Measurements from ENCODE around the gene KIAA1671.

KIAA1671 gene

DNA sequence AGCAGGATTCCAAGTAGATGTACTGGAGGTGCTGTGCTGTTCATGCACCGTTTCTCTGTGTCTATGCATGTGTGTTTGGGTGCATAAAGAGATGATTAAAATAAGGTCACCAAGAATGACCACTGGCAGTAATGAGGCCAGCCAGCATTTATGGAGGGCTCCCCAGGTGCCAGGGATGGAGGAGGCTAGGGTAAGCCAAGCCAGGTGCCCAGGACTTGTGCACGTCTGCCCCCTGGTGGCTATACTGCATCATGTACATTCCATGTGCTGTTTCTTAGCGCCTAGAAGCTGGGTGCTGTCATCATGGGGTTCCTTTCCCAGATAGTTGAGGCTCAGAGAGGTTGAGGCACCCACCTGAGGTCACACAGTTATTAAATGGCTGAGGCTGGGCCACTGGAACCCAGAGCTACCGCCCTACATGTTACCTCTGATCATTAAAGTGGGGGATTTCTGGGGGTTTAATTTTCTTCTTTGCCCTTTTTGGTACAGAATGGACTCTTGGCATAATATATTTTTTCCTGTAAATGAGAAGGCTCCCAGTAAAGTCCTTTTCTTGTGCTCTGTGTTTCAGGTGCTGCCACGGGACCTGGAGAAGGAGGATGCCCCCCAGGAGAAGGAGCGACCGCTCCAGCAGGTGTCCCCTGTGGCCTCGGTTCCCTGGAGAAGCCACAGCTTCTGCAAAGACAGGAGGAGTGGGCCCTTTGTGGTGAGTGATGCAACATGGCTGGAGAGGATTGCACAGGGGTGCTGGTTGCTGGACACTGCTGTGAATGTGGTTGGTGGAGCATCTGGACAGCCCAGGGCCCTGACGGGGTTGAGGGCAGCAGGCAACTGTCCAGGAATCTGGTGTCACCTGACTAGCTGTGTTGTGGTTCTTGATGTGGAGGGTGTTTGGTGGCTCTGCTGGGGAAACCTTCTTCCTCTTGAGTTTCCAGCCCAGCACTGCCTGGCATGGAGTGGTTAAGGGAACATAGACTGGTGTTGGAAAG lies 96.4 kb downstream of the KIAA1671 start:
- DNase-seq = peak; percentile 68

- DNase-seq = no peak
These were observed 97.3 kb downstream of the KIAA1671 start for GRCh38 chr22:25049770-25050169.

DNA sequence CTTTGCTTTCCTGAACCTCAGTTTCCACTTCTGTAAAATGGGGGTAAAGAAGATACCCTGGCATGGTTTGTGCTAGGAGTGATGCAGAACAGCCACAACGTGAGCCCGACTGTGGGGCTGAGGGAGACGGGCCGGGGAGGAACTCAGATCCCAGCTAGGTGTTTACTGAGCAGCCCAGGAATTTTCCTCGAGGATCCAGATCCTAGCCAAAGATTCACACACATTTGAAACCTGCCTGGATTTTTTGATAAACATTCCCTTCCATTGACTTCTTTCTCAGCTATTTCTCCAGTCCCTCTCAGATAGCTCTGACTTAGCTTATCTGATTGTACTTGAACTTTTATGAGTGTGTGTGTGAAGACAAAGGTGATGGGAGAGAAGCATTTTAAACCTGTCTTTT lies 98.0 kb downstream of the KIAA1671 start:
- no peak for DNase-seq

DNA sequence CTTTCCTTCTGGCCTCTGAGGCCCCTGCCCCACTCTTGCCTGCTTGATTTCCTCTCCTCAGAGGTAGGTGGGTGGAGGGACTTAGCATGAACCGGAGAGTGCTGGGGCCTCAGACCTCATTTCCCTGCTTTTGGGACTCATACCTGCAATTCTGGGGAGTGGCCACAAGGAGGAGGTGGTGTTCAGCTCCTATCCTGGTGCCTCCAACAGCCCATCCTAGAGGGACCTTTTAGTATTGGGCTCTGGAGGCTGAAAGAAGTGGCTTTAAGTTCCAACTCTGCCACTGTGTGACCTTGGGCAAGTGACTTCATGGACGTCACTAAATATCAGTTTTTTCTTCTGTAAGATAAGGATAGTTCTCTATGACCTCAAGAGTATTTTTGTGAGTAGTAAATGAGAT lies 98.6 kb downstream of the KIAA1671 start:
- DNase-seq = no peak

- no peak for DNase-seq
These were observed 99.6 kb downstream of the KIAA1671 start for GRCh38 chr22:25051983-25052710.

DNA sequence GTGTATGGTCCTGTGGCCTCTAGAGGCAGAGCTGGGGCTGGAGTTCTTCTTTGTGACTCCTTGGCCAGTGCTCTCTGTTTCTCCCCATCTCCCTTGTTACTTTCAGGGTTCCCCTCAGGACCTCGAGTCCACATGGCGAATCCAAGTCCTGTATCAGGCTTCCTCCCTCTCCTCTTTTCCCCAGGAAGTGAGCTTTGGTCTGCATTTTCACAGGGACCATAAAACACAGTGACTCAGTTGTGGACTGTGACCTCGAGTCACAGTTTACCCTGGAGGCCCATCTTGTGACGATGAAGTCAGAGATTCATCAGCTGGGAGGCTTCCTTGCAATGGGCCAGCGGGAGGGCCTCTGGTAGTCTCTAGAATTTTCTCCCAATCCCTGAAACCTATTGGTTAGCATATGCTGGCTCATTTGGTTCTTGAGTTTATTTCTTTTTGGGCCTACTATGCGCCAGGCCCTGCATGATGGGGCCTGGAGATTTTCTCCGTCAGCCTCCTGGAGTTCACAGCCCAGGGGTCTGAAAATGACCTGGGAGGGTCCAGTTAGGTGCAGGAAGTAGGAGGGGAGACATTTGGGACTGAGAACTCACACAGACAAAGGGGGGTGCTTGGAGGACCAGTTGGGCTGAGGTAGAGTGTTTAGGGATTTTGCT lies 100.8 kb downstream of the KIAA1671 start:
- DNase-seq = no peak

GRCh38 chr22:25054943-25055511 lies 102.5 kb downstream of the KIAA1671 start:
- peak; percentile 40 for DNase-seq

- peak; percentile 71 for DNase-seq
These were observed 104.7 kb downstream of the KIAA1671 start for GRCh38 chr22:25057013-25057881.

DNA sequence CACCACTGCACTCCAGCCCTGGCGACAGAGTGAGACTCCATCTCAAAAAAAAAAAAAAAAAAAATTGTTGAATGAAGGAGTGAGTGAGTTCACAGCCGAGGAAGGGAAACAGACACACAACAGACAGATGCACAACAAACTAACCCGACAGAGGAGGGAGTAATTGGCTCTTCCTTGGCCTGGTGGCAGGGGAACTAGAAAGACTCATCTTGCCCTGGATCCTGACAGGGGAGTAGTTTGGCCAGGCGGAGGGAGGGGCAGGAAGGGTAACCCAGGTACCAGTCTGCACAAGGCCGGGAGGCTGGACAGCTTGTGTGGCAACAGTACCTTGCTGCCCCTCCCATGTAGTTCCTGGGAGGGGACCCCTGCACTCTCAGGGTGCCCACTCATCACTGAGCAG lies 106.9 kb downstream of the KIAA1671 start:
- DNase-seq = no peak

- peak; percentile 52 for DNase-seq
These were observed 108.1 kb downstream of the KIAA1671 start for GRCh38 chr22:25060522-25061071.

DNA sequence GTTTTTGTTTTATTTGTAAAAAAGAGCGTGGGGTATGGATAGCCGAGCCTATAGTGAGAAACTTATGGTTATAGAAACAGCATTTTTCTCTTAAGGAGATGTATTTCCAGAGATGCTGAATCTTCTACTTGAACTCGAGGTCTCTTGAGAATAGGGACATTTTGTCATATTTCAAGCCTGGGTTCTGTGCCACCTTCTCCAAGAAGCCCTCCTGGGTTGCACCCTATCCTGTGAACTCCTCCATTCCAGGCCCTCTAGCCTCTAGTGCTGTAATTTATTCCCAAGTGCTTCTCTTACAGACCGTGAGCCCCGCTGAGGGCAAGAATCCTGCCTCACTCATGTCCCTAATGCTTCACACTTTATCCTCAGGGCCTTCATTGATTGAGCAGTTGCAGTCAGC lies 108.6 kb downstream of the KIAA1671 start:
- DNase-seq = no peak

DNA sequence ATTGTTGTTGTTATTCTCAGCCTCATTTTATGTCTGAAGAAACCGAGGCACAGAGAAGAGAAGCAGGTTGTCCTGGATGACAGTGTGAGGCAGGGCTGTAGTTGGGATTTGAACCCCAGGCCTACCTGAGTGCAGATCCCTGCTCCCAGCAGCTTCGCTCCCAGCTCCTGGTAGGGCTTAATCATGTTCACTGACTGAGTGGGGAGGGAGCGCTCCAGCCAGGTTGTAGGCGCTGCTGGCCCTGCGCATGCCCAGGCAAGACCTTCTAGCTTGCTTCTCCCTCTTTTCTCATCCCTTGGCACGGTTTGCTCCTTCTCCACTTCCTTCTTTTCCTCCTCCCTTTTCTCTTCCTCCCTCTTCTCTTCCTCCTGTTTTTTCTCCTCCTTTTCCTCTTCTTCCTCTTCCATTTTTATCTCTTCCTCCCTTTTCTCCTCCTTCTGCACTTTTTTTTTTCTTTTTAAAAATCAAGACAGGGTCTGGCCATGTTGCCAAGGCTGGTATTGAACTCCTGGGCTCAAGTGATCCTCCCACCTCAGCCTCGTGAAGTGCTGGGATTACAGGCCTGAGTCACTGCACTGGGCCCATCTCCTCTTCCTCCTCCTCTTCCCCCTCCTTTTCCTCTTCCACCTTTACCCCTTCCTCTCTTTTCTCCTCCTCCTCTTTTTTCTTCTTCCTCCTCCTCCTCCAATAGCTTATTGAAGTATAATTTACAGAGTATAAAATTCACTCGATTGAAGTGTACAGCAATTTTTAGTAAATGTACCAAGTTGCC lies 109.3 kb downstream of the KIAA1671 start:
- no peak for DNase-seq

DNA sequence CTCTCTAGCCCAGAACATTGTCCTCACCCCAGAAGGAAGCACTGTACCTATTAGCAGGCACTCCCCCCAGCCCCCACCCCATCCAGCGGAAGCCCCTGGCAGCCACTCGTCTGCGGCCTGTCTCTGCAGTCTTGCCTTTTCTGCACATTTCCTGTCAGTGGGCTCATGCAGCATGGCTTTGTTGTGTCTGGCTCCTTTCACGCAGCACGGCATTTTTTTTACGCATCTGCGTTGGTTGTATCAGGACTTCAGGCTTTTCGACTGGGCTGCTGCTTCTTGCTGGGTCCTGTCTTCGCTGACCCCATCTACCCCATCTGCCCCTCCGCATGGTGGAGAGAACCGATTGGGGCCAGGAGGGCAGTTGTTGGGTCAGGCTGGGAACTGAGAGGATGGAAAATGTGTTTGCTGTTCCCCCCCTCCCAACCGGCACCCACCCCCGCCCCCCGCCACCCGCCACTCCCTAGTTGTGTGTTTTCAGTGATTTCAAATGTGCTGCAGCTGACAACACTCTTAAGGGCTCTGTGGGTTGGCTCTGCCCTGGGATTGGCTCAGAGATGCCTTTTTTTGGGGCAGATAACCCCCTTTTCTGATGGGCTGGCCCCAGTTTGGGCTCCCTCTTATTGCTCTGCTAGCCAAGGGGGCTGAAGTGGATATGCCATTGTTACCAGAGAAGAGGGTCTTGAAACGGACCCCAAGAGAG lies 110.0 kb downstream of the KIAA1671 start:
- peak; percentile 81 for DNase-seq

DNA sequence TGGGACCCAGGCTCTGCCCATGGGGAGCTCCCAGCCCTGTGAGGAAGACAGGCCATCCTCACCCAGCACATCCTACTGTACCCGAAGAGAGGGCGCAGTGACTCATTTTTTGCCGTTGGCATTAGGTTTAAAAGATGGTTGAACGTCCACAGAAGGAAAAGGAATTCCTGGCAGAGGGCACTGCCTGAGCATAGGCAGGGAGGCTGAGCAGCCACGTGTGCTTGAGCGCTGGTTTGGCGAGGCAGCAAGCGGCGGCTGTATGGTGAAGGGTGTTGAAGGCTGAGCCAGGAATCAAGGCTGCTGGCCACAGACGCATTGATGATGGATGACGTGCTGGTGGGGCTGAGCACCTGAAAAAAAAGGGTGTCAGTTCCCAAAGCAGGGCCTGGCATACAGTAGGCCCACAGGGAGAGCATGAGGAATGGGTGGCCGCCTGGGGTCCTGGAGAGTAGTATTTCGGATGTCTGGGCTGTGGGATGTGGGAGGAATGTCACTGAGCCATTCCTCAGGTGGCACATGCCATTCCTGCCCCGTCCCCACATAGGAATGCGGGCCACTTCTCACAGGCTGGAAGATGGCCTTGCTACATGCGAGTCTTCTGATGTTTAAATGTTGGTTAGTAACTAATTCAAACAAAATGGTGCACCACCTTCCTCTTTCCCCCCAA lies 112.5 kb downstream of the KIAA1671 start:
- DNase-seq = no peak

DNA sequence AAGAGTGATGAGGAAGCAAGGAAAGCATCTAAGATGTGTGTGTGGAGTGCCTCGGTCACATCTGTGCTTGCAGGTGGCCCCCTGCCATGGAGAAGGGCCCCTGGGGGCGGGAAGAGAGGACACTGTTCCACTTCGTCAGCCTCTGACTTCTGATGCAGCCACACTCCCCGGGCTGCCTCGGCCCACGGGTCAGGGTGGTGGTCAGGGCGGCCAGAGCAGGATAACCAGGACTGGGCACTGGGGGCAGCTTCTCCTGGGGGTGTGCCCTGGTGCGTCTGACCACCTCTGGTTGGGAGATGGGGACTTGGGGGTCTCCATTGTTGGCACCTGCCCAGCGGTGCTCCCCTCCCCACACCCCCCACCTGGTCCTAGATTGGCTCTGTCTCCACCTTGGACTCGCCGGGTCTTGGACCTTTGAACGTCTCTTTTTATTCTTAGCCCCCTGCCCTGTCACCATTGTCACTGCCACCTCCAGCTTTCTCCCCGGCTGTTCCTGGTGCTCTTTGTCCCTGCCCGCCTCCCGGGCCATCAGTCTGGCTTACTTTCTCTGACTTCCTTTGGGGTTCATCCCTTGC lies 114.4 kb downstream of the KIAA1671 start:
- DNase-seq = no peak

DNA sequence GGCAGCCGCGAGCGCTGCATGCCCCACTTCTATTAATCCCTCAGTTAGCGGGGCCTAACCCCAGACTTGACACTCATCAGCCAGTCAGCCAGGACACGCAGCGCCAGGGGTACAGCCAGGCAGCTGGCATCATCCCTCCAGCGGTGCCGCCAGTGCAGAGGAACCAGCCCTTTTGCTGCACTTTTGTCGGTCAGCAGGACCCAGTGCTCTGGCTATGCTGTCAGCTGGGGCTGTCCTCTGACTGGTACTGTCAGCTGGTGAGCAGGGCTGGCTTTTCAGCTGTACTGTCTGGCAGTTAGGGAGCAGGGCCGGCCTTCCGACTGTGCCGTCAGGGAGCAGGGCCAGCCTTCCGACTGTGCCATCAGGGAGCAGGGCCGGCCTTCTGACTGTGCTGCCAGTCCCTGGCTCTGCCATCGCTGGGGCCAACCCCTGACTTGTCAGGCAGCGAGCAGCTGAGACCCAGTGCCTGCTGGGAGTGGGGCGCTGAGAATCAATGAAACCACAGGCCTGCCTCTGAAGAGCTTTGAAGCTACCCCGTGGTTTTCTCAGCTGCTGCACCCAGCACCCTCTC lies 115.4 kb downstream of the KIAA1671 start:
- peak; percentile 89 for DNase-seq

DNA sequence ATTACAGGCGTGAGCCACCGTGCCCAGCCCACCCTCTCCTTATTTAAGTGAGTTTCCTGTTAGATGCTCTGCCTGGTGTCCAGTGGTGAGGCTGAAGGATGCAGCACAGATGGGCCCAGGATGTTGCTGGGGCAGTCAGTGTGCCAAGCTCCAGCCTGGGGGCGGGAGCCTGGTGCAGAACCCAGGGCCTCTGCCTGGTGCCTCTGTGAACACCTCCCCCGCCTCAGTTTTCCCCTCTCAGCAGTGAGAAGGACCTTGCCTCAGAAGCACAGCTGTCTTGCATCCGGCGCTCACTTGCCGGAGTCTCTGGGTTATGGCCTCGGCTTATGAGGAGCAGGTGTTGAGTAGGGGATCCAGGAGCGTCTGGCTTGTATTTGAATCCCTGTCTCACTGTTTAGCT lies 116.2 kb downstream of the KIAA1671 start:
- DNase-seq = no peak

DNA sequence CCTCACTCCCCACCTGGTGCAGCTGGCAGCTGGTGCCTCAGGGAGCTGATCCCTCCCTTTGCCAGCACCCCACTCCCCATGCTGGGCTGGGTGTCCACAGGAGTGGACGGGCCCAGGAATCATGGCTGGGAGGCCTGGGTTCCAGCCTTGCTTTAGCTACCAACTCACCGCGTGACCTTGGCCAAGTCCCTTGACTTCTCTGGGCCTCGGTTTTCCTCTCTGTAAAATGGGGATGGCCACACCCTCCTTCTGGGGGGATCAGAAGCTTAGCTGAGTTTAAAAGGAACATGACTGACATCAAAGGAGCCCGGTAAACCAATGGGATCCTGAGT lies 116.9 kb downstream of the KIAA1671 start:
- DNase-seq = no peak
